ENCODE measurements around the gene UPF3A.

- TF ChIP-seq, protein P1, sequence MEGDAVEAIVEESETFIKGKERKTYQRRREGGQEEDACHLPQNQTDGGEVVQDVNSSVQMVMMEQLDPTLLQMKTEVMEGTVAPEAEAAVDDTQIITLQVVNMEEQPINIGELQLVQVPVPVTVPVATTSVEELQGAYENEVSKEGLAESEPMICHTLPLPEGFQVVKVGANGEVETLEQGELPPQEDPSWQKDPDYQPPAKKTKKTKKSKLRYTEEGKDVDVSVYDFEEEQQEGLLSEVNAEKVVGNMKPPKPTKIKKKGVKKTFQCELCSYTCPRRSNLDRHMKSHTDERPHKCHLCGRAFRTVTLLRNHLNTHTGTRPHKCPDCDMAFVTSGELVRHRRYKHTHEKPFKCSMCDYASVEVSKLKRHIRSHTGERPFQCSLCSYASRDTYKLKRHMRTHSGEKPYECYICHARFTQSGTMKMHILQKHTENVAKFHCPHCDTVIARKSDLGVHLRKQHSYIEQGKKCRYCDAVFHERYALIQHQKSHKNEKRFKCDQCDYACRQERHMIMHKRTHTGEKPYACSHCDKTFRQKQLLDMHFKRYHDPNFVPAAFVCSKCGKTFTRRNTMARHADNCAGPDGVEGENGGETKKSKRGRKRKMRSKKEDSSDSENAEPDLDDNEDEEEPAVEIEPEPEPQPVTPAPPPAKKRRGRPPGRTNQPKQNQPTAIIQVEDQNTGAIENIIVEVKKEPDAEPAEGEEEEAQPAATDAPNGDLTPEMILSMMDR (conservative IDR thresholded peaks at IDR 0.05 in 1 of 2, IDR thresholded peaks at IDR 0.05 in 1 of 2; ENCODE audit: extremely low read depth in 1 of 2, insufficient read depth in 1 of 2, low read depth in 1 of 2, low read length in 2 of 2) = no peak
- no peak for TF ChIP-seq EZH2 (IDR thresholded peaks at IDR 0.05; ENCODE audit: borderline replicate concordance, low read length)
These were observed 3.9 kb downstream of the UPF3A start for GRCh38 chr13:114285166-114285808.

Measured in mammary epithelial cell (primary cell).